Peyer's patch (tissue), 4 donors: ENCODE results near the gene PIGQ.
"Not testable (repeated sequence)": the region's sequence is repeated elsewhere in the genome, so short reads cannot be mapped to it uniquely, and the experiment has no call there.

Experiments
- CTCF ChIP-seq, 6 experiments: fragments of 450-650 bp in 4 of 6; fragments of 200-600 bp in 2 of 6; sonication (generic) in 1 of 6; IDR thresholded peaks; one replicate each; pipeline ENCODE4 v1.5.1; 2017 to 2019; ENCODE audit warnings: antibody characterized with exemption in 6 of 6, mild to moderate bottlenecking in 3 of 6, moderate library complexity in 1 of 6
- POLR2A ChIP-seq, 2 donors: fragments of 450-650 bp; IDR thresholded peaks; one replicate each; pipeline ENCODE4 v1.5.1; 2017; ENCODE audit warnings: antibody characterized with exemption in 2 of 2, mild to moderate bottlenecking in 2 of 2, moderate library complexity in 2 of 2

- TF ChIP-seq CTCF, POLR2A (IDR thresholded peaks at IDR 0.05): not testable (repeated sequence)
These were observed 27.9 kb downstream of the PIGQ start for GRCh38 chr16:597655-598054.
